ENCODE results near the gene MAGI2. TPM values are rescaled to one million over a fixed set of nuclear protein-coding genes. Genes with fewer than 3 reads are reported as not detected.

MAGI2 gene
- total and polyA plus RNA-seq, 2 of the 13 experiments (the other 11 are each of a cell fraction or from before 2014, with no cell fraction given), result 1.5 to 3.8 TPM

DNA sequence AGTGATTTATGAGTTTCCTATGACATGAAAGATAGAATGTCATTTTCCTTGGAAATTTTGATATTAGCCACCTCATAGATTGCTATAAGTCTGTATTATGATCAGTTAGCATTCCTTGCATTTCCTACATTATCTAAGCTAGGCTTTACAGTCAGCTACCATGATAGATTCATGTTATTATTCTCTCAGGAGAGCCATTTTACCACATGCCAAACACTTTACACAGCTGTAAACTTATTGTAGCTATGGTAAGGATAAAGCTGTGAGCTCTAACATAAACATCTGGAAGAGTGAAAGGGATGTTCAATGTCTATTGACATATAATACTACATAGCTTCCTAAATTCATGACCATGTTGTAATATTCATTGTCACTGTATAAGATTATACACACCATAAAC is 1046.9 kb downstream of the MAGI2 start:
- TF ChIP-seq ZBTB10 (CRISPR knock-in tag; IDR thresholded peaks at IDR 0.05; ENCODE audit: borderline replicate concordance) (no peak), TAF1 (CRISPR knock-in tag; IDR thresholded peaks at IDR 0.05) (no peak), ZNF510 (CRISPR knock-in tag; IDR thresholded peaks at IDR 0.05; ENCODE audit: low read depth) (no peak), NAIF1 (CRISPR knock-in tag; IDR thresholded peaks at IDR 0.05; ENCODE audit: borderline replicate concordance) (no peak), HCFC1 (IDR thresholded peaks at IDR 0.05; ENCODE audit: low read depth, low read length) (no peak), TP53 (CRISPR knock-in tag; conservative IDR thresholded peaks at IDR 0.05) (no peak), FOXO4 (CRISPR knock-in tag; conservative IDR thresholded peaks at IDR 0.05) (no peak), IRF2 (CRISPR knock-in tag; IDR thresholded peaks at IDR 0.05) (no peak), ZNF609 (CRISPR knock-in tag; IDR thresholded peaks at IDR 0.05; ENCODE audit: borderline replicate concordance) (no peak), ZNF136 (CRISPR knock-in tag; IDR thresholded peaks at IDR 0.05; ENCODE audit: low read depth) (no peak), ZNF160 (CRISPR knock-in tag; IDR thresholded peaks at IDR 0.05) (no peak)
- TF ChIP-seq, protein P1, sequence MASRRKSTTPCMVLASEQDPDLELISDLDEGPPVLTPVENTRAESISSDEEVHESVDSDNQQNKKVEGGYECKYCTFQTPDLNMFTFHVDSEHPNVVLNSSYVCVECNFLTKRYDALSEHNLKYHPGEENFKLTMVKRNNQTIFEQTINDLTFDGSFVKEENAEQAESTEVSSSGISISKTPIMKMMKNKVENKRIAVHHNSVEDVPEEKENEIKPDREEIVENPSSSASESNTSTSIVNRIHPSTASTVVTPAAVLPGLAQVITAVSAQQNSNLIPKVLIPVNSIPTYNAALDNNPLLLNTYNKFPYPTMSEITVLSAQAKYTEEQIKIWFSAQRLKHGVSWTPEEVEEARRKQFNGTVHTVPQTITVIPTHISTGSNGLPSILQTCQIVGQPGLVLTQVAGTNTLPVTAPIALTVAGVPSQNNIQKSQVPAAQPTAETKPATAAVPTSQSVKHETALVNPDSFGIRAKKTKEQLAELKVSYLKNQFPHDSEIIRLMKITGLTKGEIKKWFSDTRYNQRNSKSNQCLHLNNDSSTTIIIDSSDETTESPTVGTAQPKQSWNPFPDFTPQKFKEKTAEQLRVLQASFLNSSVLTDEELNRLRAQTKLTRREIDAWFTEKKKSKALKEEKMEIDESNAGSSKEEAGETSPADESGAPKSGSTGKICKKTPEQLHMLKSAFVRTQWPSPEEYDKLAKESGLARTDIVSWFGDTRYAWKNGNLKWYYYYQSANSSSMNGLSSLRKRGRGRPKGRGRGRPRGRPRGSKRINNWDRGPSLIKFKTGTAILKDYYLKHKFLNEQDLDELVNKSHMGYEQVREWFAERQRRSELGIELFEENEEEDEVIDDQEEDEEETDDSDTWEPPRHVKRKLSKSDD (CRISPR knock-in tag; IDR thresholded peaks at IDR 0.05; ENCODE audit: low read depth), result no peak
- H3K27me3 ChIP-seq (ENCODE audit: control insufficient read depth in 1 of 2, insufficient read depth in 2 of 2, low read length in 2 of 2), result peaks cover 0 to 1% of the 10 kb centered on the region in 2 experiments; a peak in 1 of 5 replicates
- H2AFZ ChIP-seq (ENCODE audit: low read length), result no peak overlapping the region
- H3K4me3 ChIP-seq (replicated peaks in 1 of 3; ENCODE audit: insufficient read depth in 1 of 3, low read depth in 2 of 3, low read length in 3 of 3), result no peak overlapping the region
- ChIA-PET CTCF (ENCODE audit: low intra/inter-chr PET ratio, low total read pairs) (no interaction called here), POLR2A (no interaction called here)
- in situ Hi-C loops (cut with HindIII; ENCODE audit: extremely low pct_ligation_motif_present, low pct_unique_long_range_greater_than_20kb) (no loop called here), intact Hi-C loops (cut with micrococcal nuclease; ENCODE audit: unreplicated experiment) (no loop called here)
- no peaks in the 10 kb centered on the region for H3K9me3 ChIP-seq (ENCODE audit: low read length)
- H3K27ac ChIP-seq (ENCODE audit: extremely low read length, insufficient read depth, low read length), result no peak overlapping the region
- ATAC-seq, result no peak
- no peak for DNase-seq (ENCODE audit: low spot score)
- H3K9ac ChIP-seq (ENCODE audit: insufficient read depth, low read depth, low read length), result no peak overlapping the region
- no peaks in the 10 kb centered on the region for H3K4me1 ChIP-seq (ENCODE audit: insufficient read depth, low read length)
- H4K20me1 ChIP-seq (ENCODE audit: insufficient read depth, low read length), result no peaks in the 10 kb centered on the region
- BruUV-seq (replicated peaks), result no TSS peak
- no peak overlapping the region for H3K4me2 ChIP-seq (ENCODE audit: low read depth, low read length)
- no peaks in the 10 kb centered on the region for H3K79me2 ChIP-seq (ENCODE audit: insufficient read depth, low read length)
- H3K36me3 ChIP-seq (replicated peaks in 1 of 2; ENCODE audit: control insufficient read depth in 1 of 2, insufficient read depth in 2 of 2, low read length in 2 of 2), result no peaks in the 10 kb centered on the region
- no peak for FAIRE-seq
